CD4-positive, alpha-beta T cell treated with Interleukin-21 for 1 hour (primary cell): ENCODE measurements around the gene SKI.
"Not testable (repeated sequence)": the region's sequence is repeated elsewhere in the genome, so short reads cannot be mapped to it uniquely, and the experiment has no call there.

Experiments used
- DNase-seq: peaks from one replicate; pipeline ENCODE4 v3.0.0-alpha.2; 2020

Gene SKI

DNA sequence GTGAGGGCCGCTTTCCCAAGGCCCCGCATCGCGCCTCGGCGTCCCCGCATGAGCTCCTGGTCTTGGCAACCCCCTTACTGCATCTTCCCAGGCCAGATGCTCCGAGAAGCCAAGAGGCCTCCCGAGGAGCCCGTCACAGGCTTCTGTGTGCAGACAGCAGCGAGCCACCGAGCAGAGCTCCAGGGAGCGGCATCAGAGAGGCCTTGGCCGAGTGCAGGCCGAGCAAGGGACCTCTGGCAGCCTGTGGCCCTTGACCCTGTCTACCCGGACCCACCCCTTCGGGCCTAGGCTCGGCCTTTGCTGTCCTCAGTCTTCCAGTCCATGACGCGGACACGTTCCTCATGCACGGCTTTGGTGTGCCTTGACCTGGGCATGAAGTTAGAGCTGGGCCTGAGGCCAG is 99.7 kb downstream of the SKI start:
- DNase-seq: no peak

DNA sequence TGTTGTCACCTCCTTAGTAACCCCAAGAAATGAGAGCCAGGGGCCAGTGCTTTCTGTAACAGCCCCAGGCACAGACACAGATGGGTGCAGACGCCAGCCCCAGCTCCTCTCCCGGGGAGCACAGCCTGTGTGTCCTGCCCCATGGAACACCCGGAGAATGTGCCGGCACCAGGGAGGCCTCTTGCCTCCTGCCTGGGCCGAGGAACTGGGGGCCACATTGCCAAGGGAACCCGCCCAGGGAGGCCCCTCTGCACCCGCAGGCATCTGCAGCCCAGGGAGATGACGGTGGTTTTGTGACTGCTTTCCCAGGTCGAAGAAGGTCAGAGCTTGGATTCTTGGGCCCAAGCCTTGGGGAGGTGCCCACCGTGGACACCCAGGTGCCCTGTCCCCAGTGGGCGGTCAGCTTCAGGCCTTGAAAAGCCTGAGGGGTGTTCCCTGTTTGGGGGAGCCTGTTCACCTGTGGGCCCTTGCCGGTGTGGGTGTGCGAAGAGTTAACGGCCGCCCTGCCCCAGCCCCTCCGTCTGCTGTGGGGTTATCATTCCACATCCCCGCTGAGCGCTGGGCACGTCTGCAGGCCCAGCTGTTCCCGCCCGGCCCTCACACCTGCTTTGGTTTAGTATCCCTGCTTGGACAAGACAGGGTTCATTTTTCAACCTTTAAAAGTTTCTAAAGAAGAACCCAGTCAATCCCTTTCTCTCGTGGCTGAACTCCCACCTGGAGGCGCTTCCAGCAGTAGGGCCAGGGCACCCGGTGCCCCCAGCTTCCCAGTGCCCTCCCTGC is 100.7 kb downstream of the SKI start:
- DNase-seq: no peak

DNA sequence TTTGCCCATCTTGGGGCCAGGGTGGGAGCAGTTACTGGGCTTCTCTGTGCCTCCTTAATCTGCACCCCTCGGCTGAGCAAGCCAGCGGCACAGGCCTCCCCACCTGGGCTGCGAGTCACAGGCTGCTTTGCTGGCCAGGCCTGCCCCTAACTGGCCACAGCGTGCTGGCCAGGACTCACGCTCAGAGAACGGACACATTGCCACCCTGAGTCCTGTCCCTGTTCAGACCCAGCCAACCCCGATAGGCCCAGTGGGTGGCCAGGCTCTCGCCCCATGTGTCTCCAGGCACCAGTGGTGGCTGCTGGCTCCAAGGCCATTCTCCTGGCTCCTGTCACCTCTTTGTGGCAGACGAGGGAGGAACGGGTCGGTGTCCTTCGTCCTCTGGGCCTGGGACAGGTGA is 101.9 kb downstream of the SKI start:
- no peak for DNase-seq

DNA sequence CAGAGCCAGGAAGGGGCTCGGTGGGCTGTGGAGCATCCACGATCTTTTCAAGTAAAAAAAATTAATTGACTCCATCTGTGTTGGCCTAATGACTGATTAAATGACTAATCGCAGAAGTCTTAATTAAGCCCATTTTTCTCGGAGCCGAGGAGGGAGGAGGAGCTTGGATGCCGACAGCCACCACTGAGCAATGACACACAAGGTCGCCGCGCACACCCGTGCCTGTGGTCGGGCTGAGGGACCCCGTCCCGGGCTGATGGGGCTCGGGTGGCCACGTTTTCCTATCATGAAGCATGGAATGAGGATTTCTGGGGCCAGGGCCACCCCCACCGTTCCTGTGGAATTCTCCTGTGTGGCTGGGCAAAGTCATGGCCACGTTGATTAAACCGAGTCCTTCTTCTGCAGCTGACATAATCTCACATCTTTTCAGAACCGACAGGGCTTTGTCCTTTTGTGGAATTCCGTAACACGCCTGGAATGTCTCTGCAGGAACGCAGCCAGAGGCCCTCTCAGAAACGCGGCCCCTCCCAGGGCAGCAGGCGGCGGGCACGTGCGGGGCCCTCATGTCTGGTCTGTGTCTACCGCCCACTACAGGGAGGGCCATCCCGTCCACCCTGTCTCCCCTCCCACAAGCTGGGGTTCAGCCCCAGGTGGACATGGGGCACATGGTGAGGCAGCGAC is 102.5 kb downstream of the SKI start:
- DNase-seq: no peak

DNA sequence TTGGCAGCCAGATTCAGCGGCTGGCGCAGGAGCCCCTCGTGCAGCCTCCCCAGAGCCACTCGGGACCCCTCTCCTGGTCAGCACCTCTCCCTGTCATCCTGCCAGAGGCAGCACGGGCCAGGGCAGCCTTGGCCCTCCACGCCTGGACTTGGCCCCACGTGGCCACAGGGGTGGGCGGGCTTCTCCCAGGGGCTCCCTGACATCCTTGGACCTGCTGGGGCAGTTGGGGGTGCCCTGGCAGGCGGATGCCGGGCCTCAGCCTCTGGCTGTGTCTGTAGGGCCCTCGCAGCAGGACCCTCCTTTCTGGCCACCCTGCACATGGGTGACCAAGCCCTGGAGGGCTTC is 103.1 kb downstream of the SKI start:
- no peak for DNase-seq

DNA sequence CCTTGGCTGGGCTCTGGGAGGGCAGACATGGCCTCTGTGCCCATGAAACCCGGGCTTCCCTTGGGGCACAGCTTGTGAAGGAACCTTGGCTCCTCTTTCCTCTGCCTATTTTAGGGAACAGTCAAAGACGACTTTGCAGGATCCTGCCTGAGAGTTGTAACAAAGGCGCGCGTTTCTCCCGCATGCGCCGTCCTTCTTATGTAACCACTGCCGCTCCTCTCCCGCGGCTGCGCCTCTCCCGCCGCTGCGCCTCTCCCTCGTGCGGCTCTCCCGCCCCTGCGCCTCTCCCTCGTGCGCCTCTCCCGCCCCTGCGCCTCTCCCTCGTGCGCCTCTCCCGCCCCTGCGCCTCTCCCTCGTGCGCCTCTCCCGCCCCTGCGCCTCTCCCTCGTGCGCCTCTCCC is 103.5 kb downstream of the SKI start:
- not testable (repeated sequence) for DNase-seq

DNA sequence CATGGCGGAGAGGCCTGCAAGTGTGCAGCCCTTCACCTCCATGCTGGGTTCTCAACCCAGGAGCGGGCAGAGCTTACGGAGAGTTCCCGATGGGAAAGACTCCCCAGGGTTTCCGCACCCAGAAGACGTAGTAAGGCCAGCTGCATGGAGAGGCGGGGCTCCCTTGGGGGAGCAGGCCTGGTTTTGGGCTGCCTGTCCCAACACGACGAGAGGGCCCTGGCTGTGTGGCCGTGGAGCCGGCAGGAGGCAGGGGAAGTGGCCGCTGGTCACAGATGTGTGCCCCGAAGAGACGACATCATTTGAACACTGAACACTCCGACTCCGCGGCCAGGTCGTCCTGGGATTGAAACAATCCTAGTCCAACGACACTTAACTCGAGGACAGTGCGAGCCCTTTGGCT is 106.2 kb downstream of the SKI start:
- DNase-seq: no peak

DNA sequence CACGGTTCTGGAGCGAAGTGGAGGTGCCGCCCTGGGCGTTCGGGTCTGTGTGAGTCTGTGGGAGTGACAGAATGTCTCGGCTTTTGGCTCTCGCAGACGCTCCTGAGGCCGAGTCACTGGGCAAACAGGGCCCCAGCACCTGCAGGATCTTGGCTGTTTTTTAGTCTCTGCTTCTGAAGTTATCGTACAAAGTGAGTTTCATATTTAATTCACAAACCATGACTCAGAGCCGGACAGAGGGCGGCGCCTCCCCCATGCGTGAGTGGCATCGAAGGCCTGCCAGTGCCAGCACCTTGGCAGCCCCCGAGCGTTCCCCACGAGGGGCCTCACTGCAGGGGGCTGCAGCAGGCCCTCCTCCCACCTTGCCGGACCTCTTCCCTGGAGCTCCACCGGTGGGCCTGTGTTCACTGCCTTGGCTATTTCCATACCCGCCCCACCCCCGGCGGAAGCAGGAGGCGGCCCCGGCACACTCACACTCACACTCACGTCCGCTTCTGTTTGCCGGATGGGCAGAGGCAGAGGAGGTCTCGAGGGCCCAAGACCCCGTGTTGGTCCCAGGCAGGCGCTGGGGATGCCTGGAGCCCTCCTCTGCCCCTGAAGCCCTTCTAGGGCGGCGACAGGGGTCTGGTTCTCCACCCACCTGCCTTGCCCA is 106.9 kb downstream of the SKI start:
- no peak for DNase-seq

DNA sequence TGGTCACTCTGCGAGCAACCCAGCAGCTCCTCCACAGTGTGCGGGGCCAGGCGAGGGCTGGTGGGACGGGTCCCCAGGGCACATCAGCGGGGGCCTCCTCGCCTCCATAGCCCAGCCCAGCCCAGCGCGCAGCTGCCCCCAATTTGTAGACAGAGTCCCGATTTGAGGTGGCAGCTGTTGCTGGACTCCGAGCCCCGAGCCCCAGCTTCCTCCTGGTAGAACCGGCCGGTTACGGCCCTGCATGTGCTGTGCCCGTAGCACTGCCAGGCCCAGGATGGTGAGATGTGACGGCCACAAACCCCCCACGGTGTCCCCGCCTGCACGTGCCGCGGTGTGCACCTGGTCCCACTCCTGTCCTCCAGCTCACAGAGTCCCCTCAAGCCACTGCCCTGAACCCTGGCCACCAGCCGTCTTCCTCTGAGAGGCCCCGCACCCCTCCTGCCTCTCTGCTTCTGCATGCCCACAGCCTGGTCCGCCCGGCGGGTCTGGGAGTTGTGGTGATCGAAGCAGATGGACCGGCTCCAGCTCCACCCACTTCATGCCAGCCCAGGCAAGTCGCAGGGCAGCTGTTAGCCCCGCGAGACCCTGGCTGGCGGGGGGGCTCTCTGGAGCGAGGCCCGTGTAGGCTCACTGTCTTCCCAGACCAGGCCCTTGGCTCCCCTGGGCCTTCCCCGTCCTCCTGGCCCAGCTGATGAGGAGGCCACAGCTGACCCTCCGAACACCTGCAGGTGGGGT is 107.8 kb downstream of the SKI start:
- DNase-seq: no peak

DNA sequence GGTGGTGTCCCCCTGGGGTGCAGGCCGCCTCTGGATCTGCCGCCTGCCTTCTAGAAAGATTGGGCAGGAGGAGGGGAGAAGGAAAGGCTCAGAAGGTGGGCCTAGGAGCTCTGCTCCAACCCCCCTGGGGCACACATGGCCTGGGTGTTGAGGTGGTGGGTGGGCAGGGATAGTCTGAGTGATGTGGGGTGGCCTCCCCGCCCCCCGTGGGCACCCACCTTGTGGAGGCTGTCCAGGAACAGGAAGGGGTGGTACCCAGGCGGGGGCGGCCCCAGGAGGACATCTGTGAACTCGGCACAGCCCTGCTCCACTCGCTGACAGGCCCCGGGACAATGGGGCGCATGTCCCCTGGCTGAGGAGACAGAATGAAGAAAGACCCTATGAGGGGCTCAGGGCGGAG is 108.4 kb downstream of the SKI start:
- no peak for DNase-seq

DNA sequence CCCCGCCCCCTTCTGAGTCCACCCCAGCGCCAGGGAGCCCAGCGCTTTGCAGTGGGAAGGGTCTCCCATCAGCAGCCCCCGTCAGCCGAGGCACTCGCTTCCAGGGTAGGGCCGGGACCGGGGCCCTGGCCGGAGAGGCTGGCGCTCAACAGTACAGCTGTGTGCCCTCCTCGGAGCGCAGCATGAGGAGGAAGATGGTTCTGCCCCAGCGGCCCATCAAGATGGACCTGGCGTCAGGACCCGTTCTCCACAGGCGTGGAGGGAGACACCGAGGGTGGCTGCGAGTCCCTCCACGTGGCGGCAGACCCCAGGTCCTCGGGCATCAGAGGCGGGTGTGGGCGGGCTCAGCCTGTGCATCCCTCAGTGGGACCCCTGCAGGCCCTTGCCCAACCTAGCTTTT is 109.0 kb downstream of the SKI start:
- DNase-seq: no peak

DNA sequence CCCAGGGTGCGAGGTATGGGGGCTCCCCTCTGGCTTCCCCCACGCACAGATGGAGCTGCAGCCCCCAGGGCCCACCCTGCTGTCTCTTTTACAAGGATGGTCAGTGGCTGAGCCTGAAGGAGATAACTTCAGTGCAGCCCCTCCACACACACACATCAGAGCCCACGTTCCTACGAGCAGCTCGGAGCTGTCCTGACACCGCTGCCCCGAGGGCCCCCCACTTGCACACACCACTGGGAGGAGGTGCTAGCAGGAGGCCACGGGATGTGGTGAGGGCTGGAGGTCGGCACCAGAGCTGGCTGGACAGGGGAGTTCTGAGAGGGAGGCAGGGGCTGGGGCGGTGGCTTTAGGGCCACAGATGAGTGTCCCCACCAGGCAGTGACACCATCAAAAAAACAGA is 109.4 kb downstream of the SKI start:
- no peak for DNase-seq

DNA sequence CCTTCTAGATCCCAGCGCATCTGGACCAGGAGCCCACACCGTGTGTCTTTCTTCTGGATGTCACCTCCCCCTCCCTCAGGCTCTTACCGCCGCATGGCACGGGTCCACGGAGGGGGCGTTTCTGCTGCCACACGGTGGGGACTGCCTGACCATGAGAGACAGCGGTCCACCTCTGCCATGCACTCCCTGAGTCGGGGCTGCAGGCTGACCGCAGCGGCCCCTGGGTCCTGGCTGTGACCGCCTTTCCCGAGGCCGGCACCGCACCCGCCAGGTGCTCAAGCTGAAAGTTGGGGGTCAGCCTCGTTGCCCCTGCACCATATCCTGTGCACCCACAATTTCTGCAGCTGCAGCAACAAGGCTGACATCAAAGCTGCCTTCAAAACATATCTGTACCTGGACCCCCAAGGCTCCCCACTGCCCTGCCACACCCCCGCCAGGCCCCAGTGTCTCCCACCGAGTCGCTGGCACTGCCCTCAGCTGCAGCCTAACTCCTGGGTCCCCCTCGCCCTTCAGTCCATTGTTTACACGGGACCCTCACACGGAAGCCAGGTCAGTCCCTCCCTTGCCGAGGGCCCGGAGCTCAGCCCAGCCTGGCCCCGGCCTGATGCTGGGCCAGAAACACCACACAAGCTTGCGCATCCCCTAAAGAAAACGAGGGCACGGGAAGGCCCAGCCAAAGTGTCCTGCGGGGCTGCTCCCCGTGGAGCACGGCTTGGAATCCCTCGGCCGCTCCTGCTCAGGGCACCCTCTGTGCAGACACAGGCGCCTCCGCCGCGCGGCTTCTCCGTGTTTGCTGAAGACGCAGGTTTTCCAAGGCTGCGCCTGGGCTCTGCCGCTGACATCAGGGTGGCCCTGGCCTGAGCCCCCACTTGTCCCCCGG is 111.3 kb downstream of the SKI start:
- DNase-seq: no peak

DNA sequence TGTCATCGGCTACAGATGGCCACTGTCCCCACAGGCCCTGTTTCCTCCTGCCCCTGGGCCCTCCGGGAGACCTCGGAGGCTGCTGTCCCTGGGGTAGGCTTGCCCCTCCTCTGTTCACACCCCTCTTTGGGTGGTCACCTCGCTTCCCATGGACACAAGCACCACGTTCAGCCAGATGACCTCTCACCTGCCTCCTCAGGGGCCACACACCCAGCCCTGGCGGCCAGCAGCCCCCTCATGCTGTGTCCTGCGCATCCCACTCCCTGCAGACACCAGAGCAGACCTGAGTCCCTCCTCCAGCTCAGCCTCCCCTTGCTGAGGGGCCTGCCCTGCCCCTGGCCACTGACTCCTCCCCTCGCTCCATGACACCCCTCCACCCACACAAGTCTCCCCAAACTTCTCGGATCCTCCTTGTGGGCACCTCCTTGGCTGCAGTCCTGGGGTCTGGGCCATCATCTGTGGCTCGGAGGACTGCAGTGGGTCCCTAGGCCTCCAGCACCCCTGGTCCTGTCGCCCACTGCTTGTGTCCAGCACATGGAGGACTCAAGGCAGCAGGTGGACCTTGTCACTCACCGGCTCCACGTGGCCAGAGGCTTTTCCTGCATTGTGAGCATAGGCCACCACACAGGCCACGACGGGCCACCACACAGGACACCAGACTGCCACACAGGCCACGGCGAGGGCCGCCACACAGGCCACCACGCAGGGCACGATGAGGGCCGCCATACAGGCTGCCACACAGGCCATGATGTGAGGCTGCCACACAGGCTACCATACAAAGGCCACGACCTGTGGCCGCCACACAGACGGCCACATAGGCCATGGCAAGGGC is 112.2 kb downstream of the SKI start:
- no peak for DNase-seq

DNA sequence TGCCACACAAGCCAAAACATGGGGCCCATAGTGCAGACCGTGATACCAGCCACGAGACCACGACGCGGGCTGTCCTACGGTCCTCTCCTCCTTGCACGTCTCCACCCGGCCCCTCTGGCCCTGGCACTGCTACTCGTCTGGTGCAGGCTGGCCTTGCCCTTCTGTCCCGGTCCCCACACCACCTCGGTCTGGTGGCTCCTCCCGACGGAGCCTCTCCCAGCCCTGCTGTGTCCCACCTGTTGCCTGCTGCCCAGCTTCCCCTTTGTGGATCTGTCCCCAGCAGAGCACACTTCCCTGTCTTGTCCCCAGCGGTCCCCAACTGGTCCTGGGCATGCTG is 112.8 kb downstream of the SKI start:
- DNase-seq: no peak

DNA sequence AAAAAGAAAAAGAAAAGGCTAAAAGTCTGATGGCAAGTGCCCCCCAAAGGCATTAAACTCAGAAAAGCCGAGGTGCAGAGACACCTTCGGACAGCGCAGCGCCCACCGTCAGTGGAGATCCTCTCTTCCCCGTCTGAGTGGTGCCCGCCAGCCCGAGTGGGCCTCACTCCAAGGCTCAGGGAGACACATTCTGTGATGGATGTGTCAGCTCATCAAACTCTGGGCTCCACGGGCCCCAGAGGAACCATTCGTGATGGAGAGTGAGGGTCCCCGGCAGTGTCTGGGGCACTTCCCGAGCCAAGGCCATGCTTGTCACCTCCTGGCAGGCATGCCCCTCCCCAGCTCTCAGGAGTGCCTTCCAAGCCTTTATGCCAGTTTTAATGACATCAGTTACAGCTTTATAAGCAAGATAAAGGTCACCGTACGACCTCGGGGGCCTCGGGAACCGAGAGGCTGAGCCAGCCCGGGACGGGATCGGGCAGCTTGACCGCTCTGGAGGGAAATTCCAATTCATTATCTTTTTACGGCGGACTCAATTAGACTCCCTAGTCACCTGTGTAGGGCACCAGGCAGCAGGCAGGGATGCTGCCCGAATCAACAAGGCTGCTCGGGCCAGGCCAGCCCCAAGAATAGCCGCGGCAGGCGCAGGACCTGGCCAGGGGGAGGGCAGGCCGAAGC is 113.7 kb downstream of the SKI start:
- DNase-seq: no peak

DNA sequence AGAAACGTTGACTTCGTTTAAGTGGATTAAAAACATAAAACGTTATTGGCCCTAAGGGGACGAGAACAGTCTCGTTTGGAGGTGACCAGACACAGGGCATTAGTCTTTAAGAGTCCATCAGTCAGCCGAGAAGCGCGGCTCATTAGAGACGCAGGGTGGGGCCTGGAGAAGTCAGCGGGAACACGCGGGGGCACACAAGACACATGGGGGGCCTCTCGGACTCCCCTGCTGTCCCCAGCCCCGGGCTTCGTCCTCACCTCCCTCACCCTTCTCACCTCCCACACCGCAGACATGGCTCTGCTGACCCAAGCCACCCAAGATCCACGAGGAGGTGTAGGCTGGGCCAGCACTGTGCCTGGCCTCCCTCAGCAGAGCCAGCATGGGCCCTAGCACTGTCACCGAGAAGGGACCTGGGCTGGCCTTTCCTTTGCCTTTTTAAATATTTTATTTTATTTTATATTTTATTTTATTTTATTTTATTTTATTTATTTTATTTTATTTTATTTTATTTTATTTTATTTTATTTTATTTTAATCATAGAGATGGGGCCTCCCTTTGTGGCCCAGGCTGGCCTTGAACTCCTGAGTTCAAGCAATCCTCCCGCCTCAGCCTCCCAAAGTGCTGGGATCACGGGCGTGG is 114.4 kb downstream of the SKI start:
- DNase-seq: no peak

DNA sequence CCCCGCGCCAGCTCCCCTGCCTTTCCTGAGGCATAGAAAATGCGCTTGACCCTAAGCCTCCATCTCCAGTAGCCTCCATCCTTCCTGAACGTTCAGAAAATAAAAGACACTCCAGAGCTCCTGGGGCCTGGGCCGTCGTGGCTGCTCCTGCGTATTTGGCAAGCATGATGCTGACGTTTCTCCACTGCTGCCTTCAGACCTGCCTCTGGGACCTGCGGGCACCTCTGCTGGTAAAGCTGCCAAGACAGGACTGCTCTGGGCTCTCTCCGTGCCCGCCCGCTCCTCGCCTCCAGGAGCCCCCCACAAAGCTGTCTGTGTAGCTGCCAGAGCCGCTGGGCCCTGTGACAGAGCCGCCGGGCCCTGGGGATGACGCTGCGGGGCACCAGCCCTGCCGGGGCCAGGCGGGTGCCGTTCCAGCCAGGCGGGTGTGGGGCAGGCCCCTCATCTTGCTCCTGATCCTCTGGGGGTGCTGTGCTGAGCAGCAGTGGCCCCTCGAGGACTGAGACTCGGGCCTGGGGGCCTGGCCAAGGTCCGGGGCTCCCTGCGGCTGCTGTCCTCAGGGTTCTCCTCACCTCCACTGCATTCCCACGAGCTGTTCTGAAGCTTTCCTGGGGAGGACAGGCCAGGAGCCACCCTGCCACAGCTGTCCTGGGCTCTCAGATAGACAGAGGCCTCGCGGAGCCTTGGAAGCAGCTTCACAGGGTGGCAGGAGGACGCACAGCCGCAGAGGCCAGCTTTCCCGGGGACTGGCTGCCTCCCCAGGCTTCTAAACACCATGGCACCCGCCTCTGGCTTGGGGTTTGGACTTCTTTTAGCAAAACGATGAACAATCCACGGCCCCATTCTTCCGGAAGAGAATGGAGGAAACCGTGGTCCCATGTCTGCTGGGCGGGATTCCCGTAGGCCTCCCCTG is 115.2 kb downstream of the SKI start:
- no peak for DNase-seq

DNA sequence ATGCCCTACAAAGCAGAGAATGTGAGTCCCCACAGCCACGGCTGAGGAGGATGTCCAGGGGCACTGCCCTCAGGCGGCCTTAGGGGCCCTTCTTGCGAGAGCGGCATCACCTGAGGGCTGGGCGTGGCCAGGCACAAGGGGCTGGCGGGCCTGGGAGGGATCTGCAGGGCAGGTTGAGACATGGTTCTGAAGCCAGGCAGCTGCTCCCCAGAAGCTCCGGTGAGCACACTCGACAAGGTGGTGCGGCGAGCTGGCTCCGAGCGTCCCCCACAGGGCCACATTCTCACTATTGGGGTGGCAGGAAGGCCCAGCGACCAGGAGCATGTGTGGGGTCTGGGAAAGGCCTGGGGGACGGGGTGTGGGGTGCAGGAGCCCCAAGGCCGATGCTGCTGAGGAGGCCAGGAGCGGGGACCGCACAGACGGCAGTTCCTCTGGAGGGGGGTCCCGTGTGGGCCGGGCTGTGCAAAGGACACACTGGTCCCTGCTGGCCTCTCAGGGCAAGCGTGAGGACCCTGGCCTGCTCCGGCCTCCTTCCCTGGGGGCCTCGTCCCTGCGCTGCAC is 116.1 kb downstream of the SKI start:
- no peak for DNase-seq
